CD4-positive, alpha-beta T cell treated with Interleukin-10 for 1 hour (primary cell): ENCODE data around the gene CDKL4.
A peak's percentile ranks its signal among the peaks of the same experiment; 100 is the strongest.
"Not testable (repeated sequence)": the region's sequence is repeated elsewhere in the genome, so short reads cannot be mapped to it uniquely, and the experiment has no call there.

Source experiments
- DNase-seq: peaks from one replicate; pipeline ENCODE4 v3.0.0-alpha.2; 2020

CDKL4 gene

GRCh38 chr2:39140948-39141333 is 102.8 kb downstream of the CDKL4 start:
- not testable (repeated sequence) for DNase-seq

- no peak for DNase-seq
Observed at GRCh38 chr2:39140322-39140847, 103.4 kb downstream of the CDKL4 start.

DNA sequence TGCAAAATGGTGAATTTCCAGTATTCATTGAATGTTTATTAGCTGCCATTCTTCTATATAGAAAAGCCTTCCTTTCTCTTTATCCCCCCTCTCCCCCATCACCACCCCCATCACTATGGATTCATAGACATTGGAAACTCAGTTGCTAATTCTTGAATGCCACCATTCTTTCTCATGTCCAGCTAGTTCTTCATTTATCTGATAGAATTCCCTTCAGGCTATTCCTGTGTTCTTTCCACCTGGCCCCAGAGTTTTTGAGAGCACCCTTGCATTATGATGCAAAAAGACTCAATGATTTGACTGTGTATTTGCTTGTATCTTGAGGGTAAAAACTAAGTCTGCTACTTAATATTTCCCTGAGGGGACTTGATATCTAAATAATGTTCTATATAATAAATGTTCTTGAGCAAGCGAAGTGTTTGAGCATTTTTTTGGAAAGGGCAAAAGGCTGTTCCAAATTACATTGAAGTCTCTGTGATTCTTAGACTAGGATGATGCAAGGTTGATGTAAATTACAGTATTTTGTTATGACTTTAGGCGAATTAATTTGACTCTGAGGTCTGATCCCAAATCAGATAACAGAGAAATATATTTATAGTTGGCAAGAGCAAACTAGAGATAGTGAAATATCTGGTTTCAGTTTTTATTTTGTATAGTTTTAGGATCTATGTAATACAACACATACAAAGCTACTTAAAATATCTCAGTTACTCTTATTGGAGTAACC is 104.1 kb downstream of the CDKL4 start:
- DNase-seq, result no peak

DNA sequence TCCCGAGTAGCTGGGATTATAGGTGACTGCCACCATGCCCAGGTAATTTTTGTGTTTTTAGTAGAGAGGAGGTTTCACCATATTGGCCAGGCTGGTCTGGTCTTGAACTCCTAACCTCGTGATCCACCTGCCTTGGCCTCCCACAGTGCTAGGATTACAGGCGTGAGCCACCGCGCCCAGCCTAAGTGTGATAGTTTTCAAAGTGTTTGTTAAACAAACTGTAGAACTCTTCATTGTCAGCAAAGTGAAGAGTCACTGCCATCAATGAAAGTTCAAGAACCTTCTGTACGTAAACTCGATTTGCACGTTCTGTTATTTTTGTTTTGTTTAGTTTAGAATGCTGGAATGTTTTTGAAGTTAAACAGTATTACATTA is 104.9 kb downstream of the CDKL4 start:
- DNase-seq, result no peak

- not testable (repeated sequence) for DNase-seq
Observed at GRCh38 chr2:39138187-39138836, 105.5 kb downstream of the CDKL4 start.

- DNase-seq, result no peak
Observed at GRCh38 chr2:39136799-39137198, 107.0 kb downstream of the CDKL4 start.

GRCh38 chr2:39135690-39136259 is 108.0 kb downstream of the CDKL4 start:
- no peak for DNase-seq

DNA sequence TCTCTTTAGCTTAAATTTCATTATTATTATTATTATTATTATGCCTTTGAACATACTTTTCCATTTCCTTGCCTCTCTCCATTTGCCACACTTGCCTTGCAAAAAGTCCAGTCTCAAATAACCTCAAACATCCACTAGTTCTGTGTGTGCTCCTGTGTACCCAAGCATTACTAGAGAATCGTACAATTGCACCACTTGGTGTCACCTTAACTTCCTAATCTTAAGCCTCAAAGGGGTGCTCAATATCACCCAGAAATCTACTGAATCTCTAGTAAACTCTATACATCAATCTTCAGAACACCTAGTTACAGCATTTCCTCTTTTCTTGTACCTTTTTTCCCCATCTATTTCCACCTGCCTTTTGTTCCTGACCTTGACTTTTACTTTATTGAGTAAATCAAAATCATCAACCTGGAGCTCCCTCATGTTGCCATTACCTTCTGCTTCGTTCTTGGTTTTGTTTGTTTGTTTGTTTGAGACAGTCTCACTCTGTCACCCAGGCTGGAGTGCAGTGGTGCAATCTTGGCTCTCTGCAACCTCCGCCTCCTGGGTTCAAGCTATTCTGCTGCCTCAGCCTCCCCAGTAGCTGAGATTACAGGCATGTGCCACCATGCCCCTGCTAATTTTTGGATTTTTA is 110.4 kb downstream of the CDKL4 start:
- no peak for DNase-seq

GRCh38 chr2:39128919-39129391 is 114.8 kb downstream of the CDKL4 start:
- peak; percentile 77 for DNase-seq

DNA sequence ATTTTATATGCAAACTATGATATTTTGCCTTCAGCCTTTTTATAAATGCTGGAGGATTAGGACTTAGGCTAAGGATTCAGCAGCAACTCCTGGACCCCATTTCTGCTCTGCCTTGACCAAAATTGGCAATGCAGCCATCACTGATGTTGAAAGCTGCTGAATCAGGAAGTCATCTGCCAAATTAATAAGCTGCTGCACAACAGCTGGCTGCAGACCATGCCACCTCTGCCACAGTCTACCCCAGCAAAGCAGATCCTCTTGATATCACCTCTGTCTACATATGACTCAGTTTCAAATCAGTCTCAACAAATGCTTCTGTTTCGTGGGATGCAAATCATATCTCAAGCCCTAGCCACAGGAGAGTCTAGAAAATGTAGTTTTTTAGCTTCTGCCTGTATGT is 115.8 kb downstream of the CDKL4 start:
- DNase-seq, result peak; percentile 41
